GM19238 (cell line): ENCODE results near the gene MRPL54.

Experiments used
- DNase-seq: peaks from one replicate; pipeline ENCODE4 v3.0.0; 2011; ENCODE audit warnings: low spot score; ENCODE audit not compliant: insufficient read length

MRPL54 gene

DNA sequence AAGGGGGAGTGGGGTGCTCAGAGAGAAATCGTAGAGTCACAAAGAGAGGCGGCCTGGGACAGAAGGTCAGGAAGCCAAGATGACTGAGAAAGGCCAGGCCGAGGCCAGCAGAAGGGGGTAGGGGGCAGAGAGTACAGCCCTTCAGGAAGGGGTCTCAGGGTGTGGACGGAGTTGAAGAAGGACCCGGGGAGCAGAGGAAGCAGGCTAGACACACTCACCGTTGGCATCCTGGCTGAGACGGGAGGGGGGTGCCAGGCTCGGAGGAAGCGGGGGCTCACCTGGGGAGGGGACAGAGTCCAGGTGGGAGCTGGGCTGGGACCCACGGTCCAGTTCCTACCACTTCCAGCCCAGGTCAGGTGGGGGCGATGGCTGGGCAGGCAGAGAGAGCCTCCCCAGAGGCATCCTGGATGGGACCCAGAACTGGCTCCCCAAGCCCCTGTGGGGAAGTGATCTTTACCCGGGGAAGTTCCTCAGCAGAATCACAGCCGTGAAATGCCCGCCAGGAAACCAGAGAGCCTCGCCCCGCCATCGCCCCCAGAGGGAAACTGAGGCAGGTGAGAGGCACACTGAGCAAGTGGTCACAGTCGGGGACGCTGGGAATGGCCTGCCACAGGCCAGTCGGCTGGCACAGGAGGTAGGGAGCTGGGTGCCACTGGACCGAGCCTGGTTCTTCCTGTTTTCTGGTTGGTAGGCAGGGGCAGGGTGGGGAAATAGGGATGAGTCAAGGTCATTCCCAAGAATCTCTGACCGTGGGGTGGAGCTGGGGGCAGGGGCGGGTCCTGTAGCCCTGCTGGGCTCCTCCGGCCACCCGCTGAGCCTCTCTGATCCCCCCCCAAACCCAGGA, 22.3 kb downstream of the MRPL54 start:
- DNase-seq: no peak

DNA sequence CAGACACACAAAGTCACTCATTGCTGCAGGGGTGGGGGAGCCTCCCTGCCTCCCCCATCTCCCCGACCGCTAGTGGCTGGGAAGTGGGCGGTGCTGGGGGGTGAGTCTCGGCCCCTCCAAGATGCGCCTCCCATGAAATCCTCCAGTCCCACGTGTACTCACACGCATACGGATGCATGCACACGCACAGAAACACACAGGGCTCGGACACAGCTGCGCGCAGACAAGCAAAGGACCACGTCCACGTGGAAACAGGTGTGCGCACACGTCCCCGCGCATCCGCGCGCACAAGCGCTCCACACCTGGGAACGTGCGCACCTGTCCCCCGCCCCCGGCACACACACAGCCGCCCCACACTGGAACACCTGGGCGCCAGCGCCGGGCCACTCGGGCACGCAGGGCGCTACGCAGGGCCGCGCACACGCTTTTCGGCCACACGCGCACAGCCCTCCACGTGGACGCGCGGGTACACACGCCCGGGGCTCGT, 23.0 kb downstream of the MRPL54 start:
- no peak for DNase-seq

DNA sequence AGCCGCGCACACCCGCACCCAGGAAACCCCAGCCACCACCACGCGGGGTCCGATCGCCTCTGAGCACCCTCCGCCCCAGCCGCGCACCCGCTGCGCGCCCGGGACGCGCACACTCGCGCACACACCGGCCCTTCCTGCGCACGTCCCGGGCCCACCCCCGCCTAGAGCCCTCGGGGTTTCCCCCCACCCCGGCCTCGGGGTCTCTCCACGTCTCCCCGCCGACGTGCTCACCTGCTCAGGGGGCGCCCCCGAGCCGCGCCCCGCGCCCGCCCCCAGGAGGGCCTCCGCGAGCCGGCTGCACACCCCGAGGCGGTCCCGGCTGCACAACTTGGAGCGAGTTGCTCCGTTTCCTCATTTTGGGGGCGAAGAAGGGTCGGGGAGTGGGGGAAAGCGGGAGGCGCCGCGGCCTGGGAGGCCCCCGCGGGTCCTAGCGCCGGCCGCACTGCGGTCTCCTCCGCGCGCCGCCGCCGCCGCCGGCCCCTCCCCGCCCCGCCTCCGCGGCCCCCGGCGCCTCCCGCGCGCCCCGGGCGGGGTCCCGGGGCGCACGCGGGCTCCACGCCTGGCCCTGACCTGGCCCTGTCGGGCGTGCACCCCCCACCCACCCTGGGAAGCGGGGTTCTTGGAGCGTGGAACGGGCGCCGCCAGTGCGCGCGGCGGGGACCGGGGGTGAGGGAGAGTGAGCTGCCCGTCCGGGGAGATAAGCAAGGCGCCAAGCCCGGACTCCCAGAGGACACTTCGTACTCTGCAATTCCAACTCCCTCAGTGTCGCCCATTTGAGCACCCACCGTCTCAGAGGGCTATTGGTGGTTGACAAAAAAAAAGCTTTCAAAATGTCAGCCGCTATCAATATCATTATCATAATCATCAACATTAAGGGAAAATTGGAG, 23.7 kb downstream of the MRPL54 start, which contains the start of gene MATK:
Gene MATK (minus strand): TSS at position 444 of the 887 bp plus-strand sequence. CDS start 1,246 bp downstream, outside the sequence.
- DNase-seq: no peak

DNA sequence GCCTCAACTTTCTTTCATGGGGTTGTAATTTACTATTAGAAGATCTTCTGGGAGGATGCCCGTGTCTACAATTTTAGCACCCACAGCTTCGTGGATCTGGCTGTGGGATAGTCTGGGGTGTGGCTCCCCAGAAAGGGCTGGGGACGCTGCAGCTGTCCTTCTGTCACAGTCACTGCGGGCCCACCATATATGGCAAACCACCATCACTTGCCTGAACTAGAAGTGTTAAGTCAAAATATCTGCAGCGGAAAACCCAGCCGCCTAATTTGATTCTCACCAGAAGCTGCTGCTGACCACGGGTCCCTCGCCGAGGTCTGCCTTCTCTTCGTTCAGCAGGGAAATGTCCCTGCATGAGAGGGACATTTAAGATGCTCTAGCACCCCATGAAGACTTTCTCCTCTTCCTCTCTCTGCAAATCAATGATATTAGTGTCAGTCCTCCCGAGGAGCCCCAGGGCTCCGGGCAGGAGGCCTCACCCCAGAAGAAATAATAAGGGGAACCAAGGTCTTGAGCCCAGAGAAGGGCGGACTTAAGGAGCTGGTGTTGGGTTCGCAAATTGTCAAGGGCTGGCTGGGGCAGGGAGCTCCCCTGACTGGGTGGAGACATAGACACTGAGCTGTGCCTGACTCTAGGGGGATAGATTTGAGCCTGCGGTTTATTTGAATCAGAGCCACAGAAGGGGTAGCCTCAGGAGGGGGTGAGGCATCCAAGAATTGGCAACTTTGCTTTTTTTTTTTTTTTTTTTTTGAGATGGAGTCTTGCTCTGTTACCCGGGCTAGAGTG, 26.7 kb downstream of the MRPL54 start:
- no peak for DNase-seq

DNA sequence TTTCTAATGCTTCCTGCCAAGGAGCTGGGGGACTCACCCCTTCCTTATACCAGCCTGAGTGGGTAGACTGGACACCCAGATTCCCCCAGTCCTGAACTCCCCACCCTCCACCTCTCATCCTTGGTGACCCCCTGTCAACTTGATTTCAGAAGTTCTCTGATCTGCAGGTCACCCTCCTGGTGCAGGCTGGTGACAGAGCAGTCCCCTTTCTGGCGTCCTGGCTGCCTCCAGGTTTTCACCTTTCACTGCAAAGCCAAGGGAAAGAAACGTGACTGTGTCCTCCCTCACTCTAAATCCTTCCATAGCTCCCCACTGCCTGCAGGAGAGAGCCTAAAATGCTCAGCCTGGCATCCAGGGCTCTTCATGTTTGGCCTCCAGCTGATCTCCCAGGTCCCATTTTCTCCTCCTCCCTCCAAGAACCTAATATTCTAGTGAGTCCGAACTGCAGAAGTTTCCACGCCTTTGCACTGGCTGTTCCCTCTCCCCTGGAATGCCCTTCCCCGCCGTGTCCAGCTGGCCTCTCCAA, 27.8 kb downstream of the MRPL54 start:
- DNase-seq: no peak

DNA sequence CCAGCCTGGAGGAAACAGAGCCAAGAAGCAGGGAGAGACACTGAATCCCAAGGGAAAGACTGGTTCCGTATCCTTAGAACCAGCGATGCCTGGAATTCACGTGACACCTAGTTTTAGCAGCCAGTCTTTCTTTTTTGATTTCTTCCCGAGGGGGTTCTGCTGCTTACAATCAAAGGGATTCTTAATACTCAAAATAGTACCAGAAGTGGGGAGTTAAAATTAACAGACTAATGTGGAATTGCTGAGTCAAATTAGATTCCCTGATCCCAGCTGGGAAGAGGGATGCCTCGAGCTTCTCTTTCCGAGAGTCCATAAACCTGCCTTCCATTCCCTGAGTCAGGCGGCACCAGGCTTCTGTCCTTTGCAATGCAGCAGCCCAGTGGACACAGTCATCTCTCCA, 28.5 kb downstream of the MRPL54 start:
- DNase-seq: no peak

DNA sequence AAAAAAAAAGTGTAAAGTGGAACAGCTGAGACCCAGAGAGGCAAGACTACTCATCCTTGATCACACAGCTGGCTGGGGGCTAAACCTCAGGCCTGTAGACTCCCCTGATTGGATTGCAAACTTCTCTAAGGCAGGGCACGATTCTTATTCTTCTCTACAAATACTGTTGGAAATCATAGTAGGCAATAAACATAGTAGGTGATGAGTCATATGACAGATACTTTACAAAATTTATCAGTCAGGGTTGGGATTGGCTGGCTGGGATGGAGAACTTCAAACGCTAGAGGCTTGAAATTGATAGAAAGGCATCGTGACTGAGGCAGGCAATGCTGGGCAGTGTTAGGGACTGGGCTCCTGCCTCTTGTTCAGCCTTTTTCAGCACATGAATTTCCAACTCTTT, 29.6 kb downstream of the MRPL54 start:
- DNase-seq: no peak

DNA sequence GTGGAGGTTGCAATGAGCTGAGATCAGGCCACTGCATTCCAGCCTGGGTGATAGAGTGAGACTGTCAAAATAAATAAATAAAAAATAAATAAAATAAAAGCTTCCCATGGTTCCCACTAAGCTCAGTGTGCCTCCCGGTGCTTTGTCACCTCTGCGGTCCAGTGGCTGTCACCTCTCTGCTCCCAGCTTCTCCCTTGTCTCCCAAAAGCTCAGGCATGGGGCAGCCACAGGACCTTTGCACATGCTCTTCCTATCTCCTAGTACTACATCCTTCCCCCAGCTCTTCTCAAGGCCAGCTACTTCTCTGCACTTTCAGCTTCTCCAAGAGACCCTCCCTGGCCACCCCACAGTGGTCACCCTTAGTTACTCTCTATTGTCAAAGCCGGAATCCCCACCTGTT, 31.3 kb downstream of the MRPL54 start:
- DNase-seq: no peak

DNA sequence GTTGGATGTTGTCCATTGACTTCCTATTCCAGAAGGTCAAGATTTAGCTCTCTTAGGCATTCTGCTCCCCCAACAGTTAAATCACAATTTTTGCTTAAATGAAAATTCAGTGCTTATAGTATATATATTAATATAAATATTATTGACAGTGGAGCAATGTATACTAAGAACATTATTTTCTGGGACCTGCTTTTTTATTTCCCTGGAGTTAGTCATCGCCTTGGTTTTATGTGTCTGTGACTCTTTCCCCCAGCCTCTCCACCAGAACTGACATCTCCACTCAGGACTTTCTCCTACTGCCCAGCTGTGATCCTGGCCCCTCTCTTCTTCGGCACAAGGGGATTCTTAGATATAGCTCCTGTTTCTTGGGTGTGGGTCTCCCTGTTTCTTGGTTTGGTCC, 33.9 kb downstream of the MRPL54 start:
- no peak for DNase-seq

DNA sequence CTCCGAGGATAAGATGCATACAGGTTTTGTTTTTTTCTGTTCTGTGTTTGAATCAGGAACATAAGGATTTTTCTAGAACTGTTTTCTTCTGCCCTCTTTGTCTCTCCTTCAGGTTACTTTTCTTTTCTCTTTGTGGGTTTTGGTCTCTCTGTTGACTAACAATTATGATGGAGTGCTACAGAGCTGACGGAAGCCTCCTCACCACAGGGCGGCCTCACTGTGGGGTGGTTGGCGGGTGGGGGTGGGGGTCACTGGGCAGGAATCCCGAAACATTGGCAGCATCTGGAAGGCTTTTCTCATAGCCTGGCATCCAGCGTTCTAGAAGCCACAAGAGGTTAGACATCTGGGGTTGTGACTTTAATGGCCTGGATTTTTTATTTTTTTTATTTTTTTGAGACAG, 35.7 kb downstream of the MRPL54 start:
- DNase-seq: no peak

DNA sequence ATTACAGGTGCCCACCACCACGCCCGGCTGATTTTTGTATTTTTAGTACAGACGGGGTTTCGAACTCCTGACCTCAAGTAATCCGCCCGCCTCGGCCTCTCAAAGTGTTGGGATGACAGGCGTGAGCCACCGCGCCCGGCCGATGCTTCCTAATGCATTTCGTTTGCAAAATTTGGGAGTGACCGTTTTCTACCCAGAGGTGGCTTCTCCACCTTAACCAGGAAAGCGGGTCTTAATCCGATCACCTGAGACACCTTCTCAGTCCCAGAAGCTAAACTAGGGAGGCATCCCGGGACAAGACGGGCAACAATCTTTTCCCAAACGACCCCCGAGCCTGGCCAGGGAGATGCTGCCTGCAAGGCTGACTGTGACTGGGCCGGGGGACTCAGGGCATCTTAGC, 38.5 kb downstream of the MRPL54 start:
- DNase-seq: no peak

DNA sequence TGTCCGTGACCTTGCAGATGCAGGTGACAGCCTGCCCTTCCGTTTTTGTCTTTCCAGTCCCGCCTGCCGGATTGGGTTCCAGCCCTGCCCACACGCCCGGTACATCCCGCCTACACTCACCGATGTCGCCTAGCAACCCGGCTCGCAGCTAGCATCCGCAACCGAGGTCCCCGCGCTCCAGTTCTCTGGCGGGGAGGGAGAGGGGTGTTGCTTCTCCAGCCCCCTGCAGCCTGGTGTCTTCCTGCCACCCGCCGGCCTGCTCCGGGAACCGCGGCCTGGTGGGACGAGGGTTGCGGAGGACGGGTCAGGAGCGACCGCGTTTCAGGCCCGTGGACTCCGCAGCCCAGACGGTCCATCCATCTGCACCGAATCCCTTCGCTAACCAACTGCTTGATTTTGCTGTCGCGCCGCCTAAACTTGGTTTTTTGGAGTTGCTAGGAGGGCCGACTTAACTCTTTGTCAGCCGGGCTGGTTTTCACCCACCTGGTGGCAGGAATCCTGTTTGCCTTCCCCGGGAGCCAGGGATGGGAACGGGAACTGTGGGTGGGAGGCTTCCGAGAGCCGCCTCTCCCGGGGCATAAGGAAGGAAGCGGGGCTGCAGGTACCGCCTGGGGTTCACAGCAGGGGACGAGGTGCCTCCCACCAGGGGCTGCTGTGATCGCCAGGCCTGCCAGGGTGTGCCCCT, 39.1 kb downstream of the MRPL54 start:
- DNase-seq: no peak

DNA sequence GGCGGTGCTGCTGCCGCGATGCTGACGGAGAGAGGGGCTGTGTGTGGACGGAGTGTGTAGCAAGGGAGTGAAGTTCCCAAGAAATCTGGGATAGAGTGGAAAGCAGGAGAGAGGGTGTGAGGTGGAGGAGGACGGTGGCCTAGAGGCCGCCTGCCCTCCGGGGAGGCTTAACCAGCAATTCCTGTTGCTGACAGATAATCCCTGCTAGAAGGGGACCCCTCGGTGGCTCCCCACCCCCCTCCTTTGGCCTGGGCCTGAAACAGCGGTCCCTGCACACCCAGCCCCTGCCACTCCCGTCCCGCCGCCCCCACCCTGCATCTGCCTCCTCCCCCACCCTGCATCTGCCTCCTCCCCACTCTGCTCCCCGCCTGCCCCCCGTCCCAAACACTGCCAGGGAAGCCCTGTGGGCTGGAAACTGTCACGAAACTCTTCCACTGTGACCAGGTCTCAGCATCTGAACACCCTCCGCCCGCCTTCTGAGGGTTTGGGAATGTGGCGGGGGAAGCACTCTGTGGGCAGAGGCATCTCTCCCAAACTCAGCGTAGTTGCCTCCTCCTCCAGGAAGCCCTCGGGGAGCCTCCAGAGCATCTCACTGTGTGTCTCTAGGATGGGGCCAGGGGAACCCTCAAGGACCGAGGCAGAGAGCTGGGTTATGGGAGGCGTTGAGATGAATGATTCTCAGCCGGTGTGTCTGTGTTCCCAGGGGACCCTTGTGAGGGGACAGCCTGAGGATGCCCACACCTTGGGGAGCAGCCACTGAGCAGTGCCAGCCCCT, 40.8 kb downstream of the MRPL54 start:
- no peak for DNase-seq

DNA sequence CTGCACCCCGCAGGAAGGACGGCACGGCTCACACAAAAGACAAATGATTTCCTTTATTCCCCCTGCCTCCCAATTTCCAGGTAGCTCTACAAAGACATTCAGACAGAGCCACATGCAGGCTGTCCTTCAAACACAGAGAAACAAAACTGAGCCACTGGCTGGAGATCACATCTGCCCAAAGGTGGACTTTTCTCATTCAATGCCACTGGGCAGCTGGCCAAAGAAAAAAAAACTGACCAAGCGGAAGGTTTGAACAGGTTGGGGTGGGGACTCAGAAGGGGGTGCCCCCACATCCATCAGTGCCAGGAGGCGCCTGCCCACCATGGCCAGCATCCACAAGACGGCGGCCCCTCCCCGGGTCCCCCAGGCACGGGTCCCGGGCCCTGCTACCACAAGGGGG, 41.5 kb downstream of the MRPL54 start:
- DNase-seq: no peak

DNA sequence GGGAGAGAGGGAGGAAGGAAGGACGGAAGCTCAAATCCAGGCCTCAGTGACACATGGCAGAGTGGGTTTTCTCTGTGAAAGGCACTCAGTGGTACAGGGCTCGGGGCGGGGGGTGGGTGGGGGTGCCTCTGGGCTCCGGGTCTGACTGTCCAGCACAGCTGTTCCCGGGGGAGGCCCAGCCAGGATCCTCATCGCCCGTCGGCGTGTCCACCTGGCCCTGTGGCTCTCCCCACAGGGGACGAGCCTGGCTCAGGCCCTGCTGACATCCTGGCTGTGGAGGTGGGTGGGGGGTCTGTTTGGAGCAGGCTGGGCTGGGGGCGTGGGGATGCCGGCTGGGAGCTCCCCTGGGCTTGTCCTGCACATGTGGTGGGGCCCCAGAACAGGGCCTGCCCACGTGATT, 41.9 kb downstream of the MRPL54 start:
- no peak for DNase-seq

DNA sequence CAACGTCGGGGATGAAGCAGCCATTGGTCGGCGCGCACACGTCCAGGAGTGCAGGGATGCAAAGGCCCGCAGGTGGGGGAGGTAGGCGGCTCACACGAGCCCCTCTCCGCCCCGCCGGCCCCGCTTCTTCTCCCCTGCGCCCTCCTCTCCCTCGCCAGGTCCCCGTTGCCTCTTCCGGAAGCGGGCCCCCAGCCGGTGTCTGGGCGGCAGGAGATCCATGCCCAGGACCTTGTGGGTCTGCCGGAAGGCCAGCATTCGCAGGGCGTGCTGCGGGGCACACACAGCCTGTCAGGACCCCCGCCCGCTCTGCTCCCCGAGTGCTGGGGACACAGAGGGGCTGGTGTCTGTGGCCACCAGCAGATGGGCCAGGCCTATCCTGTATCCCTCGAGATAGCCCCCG, 43.4 kb downstream of the MRPL54 start:
- no peak for DNase-seq

DNA sequence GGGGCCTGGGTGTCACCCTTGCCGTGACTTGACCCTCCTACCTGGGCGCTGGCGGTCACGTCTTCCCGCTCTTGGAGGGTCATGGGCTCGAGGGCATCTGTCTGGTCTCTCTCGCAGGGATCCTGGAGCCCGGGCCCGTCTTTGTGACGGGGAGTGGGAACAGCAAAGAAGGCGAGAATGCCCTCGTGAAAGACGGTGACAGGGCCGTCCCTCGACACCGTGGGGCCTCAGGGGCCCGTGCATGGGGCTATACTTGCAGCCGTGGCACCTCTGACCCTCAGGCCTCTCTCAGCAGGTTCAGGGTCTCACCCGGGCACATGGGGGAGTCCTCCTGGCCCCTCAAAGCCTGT, 44.6 kb downstream of the MRPL54 start:
- no peak for DNase-seq

DNA sequence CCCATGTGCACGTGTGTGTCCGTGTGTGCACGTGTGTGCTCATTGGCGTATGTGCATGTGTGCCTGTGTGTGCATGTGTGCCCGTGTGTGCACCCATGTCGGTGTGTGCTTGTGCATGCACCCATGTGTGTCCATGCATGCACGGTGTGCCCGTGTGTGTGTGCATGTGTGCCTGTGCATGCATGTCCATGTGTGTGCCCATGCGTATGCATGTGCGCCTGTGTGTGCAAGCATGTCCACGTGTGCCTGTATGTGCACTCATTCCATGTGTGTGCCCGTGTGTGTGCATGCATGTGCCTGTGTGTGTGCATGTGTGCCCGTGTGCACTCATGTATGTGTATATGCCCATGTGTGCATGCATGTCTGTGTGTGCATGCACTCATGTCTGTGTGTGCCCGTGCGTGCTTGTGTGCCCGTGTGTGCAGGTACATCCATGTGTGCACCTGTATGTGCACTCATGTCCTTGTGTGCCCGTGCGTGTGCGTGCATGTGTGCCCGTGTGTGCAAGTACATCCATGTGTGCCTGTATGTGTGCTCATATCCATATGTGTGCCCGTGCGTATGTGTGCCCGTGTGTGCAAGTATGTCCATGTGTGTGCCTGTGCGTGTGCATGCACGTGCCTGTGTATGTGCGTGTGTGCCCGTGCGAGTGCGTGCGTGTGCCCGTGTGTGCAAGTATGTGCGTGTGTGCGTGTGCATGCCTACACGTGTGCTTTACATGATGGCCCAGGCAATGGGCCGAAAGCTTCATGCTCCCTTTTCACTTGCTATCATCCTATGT, 45.3 kb downstream of the MRPL54 start:
- DNase-seq: no peak
